Measurements from ENCODE around the gene ABI3.

ABI3 gene

DNA sequence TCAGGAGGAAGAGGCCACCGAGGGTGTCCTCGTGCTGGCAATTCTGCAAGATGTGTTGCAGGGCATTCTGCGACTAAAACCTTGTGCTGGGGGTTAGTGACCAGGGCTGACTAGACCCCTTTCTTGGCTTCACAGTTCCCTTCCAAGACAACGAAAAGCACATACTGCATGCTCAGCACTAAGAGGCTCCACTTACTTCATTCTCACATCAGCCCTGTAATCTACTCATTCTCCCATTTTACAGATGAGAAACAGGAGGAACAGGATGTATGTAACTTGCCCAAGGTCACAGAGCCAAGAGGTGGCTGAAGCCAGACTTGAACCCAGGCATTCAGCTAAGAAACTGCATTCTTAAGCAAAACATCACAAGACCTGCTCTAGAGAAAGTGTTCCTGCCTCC, 25.4 kb downstream of the ABI3 start:
- H3K4me2 ChIP-seq (ENCODE audit: low read depth, low read length): no peak overlapping the region
- H2AFZ ChIP-seq (ENCODE audit: low read length): no peak overlapping the region
- H3K4me1 ChIP-seq (ENCODE audit: low read length): no peaks in the 10 kb centered on the region
- H3K79me2 ChIP-seq (ENCODE audit: low read length): no peaks in the 10 kb centered on the region
- H3K9ac ChIP-seq (ENCODE audit: low read length): no peak overlapping the region
- TF ChIP-seq EZH2 (optimal IDR thresholded peaks at IDR 0.05; ENCODE audit: low read depth, low read length): no peak
- peaks cover 44% of the 10 kb centered on the region for H3K27me3 ChIP-seq (replicated peaks; ENCODE audit: insufficient read depth, low read length)
- no peaks in the 10 kb centered on the region for H3K9me2 ChIP-seq (replicated peaks; ENCODE audit: insufficient read depth, low read length)
- no peaks in the 10 kb centered on the region for H4K20me1 ChIP-seq (ENCODE audit: insufficient read depth, low read length)
- no peak overlapping the region for H3K27ac ChIP-seq (ENCODE audit: low read length)
- no peaks in the 10 kb centered on the region for H3K9me3 ChIP-seq (replicated peaks; ENCODE audit: insufficient read depth, low read length)
- DNase-seq: no peak
- no peaks in the 10 kb centered on the region for H3K36me3 ChIP-seq (replicated peaks; ENCODE audit: insufficient read depth, low read length)
- H3F3A ChIP-seq (ENCODE audit: insufficient read depth, low read length): no peaks in the 10 kb centered on the region
- H3K4me3 ChIP-seq (ENCODE audit: low read length): no peak overlapping the region

DNA sequence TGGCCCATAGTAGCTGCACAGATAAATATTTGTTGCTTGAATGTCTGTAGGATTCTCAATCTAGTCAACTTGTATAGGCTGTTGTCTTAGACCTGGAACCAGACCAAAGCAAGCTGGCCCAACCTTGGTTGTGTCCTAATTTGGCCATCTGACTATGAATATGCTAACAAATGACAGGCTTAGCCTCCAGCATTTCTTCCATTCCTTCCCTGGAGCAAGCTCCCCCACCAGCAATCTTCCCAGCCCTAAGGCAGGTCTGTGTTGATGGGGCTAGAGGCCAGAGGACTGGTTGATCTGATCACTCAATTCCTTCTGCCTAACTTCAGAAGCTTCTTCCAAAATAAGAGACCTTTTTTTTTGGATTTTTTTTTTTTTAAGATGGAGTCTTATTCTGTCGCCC, 29.5 kb downstream of the ABI3 start:
- Histone ChIP-seq H3F3A (ENCODE audit: insufficient read depth, low read length) (no peaks in the 10 kb centered on the region), H3K36me3 (replicated peaks; ENCODE audit: insufficient read depth, low read length) (no peaks in the 10 kb centered on the region), H3K9me2 (replicated peaks; ENCODE audit: insufficient read depth, low read length) (no peaks in the 10 kb centered on the region), H3K79me2 (ENCODE audit: low read length) (no peaks in the 10 kb centered on the region), H3K27me3 (replicated peaks; ENCODE audit: insufficient read depth, low read length) (peaks cover 16% of the 10 kb centered on the region), H2AFZ (ENCODE audit: low read length) (no peak overlapping the region), H3K9me3 (replicated peaks; ENCODE audit: insufficient read depth, low read length) (no peaks in the 10 kb centered on the region), H4K20me1 (ENCODE audit: insufficient read depth, low read length) (no peaks in the 10 kb centered on the region), H3K4me3 (ENCODE audit: low read length) (no peak overlapping the region), H3K4me2 (ENCODE audit: low read depth, low read length) (no peak overlapping the region), H3K9ac (ENCODE audit: low read length) (no peak overlapping the region), H3K4me1 (ENCODE audit: low read length) (no peaks in the 10 kb centered on the region), H3K27ac (ENCODE audit: low read length) (no peak overlapping the region)
- TF ChIP-seq CTCF (IDR thresholded peaks at IDR 0.05; ENCODE audit: low read length): no peak
- TF ChIP-seq EZH2phosphoT487 (IDR thresholded peaks at IDR 0.05; ENCODE audit: low read length): no peak
- no peak for DNase-seq

GRCh38 chr17:49240619-49241018, 30.1 kb downstream of the ABI3 start:
- H3K4me3 ChIP-seq (ENCODE audit: low read length): no peak overlapping the region
- H3K9me2 ChIP-seq (replicated peaks; ENCODE audit: insufficient read depth, low read length): no peaks in the 10 kb centered on the region
- TF ChIP-seq EZH2 (optimal IDR thresholded peaks at IDR 0.05; ENCODE audit: low read depth, low read length) (no peak), CTCF (IDR thresholded peaks at IDR 0.05; ENCODE audit: low read length) (no peak), EZH2phosphoT487 (IDR thresholded peaks at IDR 0.05; ENCODE audit: low read length) (no peak)
- H3K27ac ChIP-seq (ENCODE audit: low read length): no peak overlapping the region
- H3K9ac ChIP-seq (ENCODE audit: low read length): no peak overlapping the region
- no peaks in the 10 kb centered on the region for H3K79me2 ChIP-seq (ENCODE audit: low read length)
- no peaks in the 10 kb centered on the region for H3K9me3 ChIP-seq (replicated peaks; ENCODE audit: insufficient read depth, low read length)
- H3K4me2 ChIP-seq (ENCODE audit: low read depth, low read length): no peak overlapping the region
- H3K27me3 ChIP-seq (replicated peaks; ENCODE audit: insufficient read depth, low read length): peaks cover 12% of the 10 kb centered on the region
- no peaks in the 10 kb centered on the region for H3K4me1 ChIP-seq (ENCODE audit: low read length)
- no peaks in the 10 kb centered on the region for H3F3A ChIP-seq (ENCODE audit: insufficient read depth, low read length)
- H3K36me3 ChIP-seq (replicated peaks; ENCODE audit: insufficient read depth, low read length): no peaks in the 10 kb centered on the region
- no peak overlapping the region for H2AFZ ChIP-seq (ENCODE audit: low read length)
- no peak for DNase-seq
- no peaks in the 10 kb centered on the region for H4K20me1 ChIP-seq (ENCODE audit: insufficient read depth, low read length)

- H3K4me3 ChIP-seq (ENCODE audit: low read length): no peak overlapping the region
- H3F3A ChIP-seq (ENCODE audit: insufficient read depth, low read length): no peaks in the 10 kb centered on the region
- no peak overlapping the region for H3K4me2 ChIP-seq (ENCODE audit: low read depth, low read length)
- H3K9me3 ChIP-seq (replicated peaks; ENCODE audit: insufficient read depth, low read length): no peaks in the 10 kb centered on the region
- no peaks in the 10 kb centered on the region for H3K79me2 ChIP-seq (ENCODE audit: low read length)
- TF ChIP-seq EZH2 (optimal IDR thresholded peaks at IDR 0.05; ENCODE audit: low read depth, low read length): no peak
- TF ChIP-seq CTCF (IDR thresholded peaks at IDR 0.05; ENCODE audit: low read length): no peak
- TF ChIP-seq EZH2phosphoT487 (IDR thresholded peaks at IDR 0.05; ENCODE audit: low read length): no peak
- H2AFZ ChIP-seq (ENCODE audit: low read length): no peak overlapping the region
- peaks cover 9% of the 10 kb centered on the region for H3K27me3 ChIP-seq (replicated peaks; ENCODE audit: insufficient read depth, low read length)
- no peak overlapping the region for H3K27ac ChIP-seq (ENCODE audit: low read length)
- no peaks in the 10 kb centered on the region for H3K36me3 ChIP-seq (replicated peaks; ENCODE audit: insufficient read depth, low read length)
- no peaks in the 10 kb centered on the region for H3K9me2 ChIP-seq (replicated peaks; ENCODE audit: insufficient read depth, low read length)
- no peak for DNase-seq
- H3K9ac ChIP-seq (ENCODE audit: low read length): no peak overlapping the region
- no peaks in the 10 kb centered on the region for H3K4me1 ChIP-seq (ENCODE audit: low read length)
- no peaks in the 10 kb centered on the region for H4K20me1 ChIP-seq (ENCODE audit: insufficient read depth, low read length)
These were observed 30.5 kb downstream of the ABI3 start for GRCh38 chr17:49241040-49241439.
